RPMI7951 (cell line): ENCODE data around the gene DCTN3. TPM values are rescaled to one million over a fixed set of nuclear protein-coding genes. Genes with fewer than 3 reads are reported as not detected.
A peak's percentile ranks its signal among the peaks of the same experiment; 100 is the strongest.

Experiments used
- DNase-seq: peaks from one replicate; pipeline ENCODE4 v3.0.0-alpha.2; 2012; ENCODE audit warnings: low read depth
- total RNA-seq: library from RNA; depleted of rRNA; stranded (reverse); fragments of >200 nt; shearing (Covaris generic); gene quantifications from 2 replicates; pipeline ENCODE4 v1.2.3, GENCODE V29; 2014

DCTN3 gene
- total RNA-seq, 1 experiment from 2014 or later: 217 TPM

- DNase-seq: no peak
These were observed 29.7 kb downstream of the DCTN3 start for GRCh38 chr9:34590381-34591247.

GRCh38 chr9:34589636-34590380 is 30.5 kb downstream of the DCTN3 start, which contains the start of gene CNTFR:
Gene CNTFR, minus strand, starts transcription at chr9:34589724. Its CDS starts 20,743 bp downstream, at chr9:34568981.
- DNase-seq: no peak

GRCh38 chr9:34588671-34589635 is 31.3 kb downstream of the DCTN3 start:
- DNase-seq: no peak

GRCh38 chr9:34587271-34587670 is 33.0 kb downstream of the DCTN3 start:
- DNase-seq: no peak

GRCh38 chr9:34585946-34586669 is 34.2 kb downstream of the DCTN3 start:
- DNase-seq: no peak

GRCh38 chr9:34584970-34585369 is 35.3 kb downstream of the DCTN3 start:
- DNase-seq: no peak

GRCh38 chr9:34582787-34583186 is 37.5 kb downstream of the DCTN3 start:
- no peak for DNase-seq

GRCh38 chr9:34581318-34581717 is 39.0 kb downstream of the DCTN3 start:
- DNase-seq: no peak

- no peak for DNase-seq
These were observed 39.9 kb downstream of the DCTN3 start for GRCh38 chr9:34580358-34580757.

- DNase-seq: no peak
These were observed 40.5 kb downstream of the DCTN3 start for GRCh38 chr9:34579808-34580163.

- no peak for DNase-seq
These were observed 41.0 kb downstream of the DCTN3 start for GRCh38 chr9:34579104-34579807.

GRCh38 chr9:34578241-34579103 is 41.8 kb downstream of the DCTN3 start:
- DNase-seq: peak; percentile 19

- no peak for DNase-seq
These were observed 42.7 kb downstream of the DCTN3 start for GRCh38 chr9:34577400-34578240.

GRCh38 chr9:34576597-34577399 is 43.5 kb downstream of the DCTN3 start:
- no peak for DNase-seq

- no peak for DNase-seq
These were observed 44.3 kb downstream of the DCTN3 start for GRCh38 chr9:34575862-34576596.

- DNase-seq: no peak
These were observed 45.1 kb downstream of the DCTN3 start for GRCh38 chr9:34575241-34575640.

- no peak for DNase-seq
These were observed 45.7 kb downstream of the DCTN3 start for GRCh38 chr9:34574571-34574970.
